Measurements from ENCODE around the gene BMAL1. TPM values are rescaled to one million over a fixed set of nuclear protein-coding genes. Genes with fewer than 3 reads are reported as not detected.

Gene BMAL1
- total RNA-seq, 4 donors from 2014 or later = 27.7 to 81.8 (median 41.0) TPM

- in situ Hi-C loops (cut with MboI; ENCODE audit: low sequenced_read_pairs in 4 of 4) (no loop called here), intact Hi-C loops (cut with DNase I; ENCODE audit: low total_unique reads) (no loop called here)
- ATAC-seq (no peak), DNase-seq (no peak)
- TF ChIP-seq CTCF (IDR thresholded peaks at IDR 0.05 in 4 of 5, conservative IDR thresholded peaks at IDR 0.05 in 1 of 5) (no peak), POLR2A (IDR thresholded peaks at IDR 0.05) (no peak)
- no peaks in the 10 kb centered on the region for H3K27me3 ChIP-seq
- H3K9me3 ChIP-seq = no peaks in the 10 kb centered on the region
- no peak overlapping the region for H3K4me3 ChIP-seq
- H3K36me3 ChIP-seq = no peaks in the 10 kb centered on the region
- peaks cover 85 to 97% of the 10 kb centered on the region in 2 donors for H3K4me1 ChIP-seq
- no peak overlapping the region for H3K27ac ChIP-seq
Observed at GRCh38 chr11:13314676-13315394, 37.2 kb downstream of the BMAL1 start.

- peak overlapping the region; percentile 2 to 55 (median 16) for H3K27ac ChIP-seq
- H3K9me3 ChIP-seq = no peaks in the 10 kb centered on the region
- no peaks in the 10 kb centered on the region for H3K27me3 ChIP-seq
- no peaks in the 10 kb centered on the region for H3K36me3 ChIP-seq
- in situ Hi-C loops (cut with MboI; ENCODE audit: low sequenced_read_pairs in 4 of 4) = no loop called here
- H3K4me1 ChIP-seq = peaks cover 81 to 90% of the 10 kb centered on the region in 2 donors
- ATAC-seq (peak in 1 of 2 donors; percentile 26), DNase-seq (no peak)
- no peak overlapping the region for H3K4me3 ChIP-seq
- no peak for TF ChIP-seq CTCF (IDR thresholded peaks at IDR 0.05 in 4 of 5, conservative IDR thresholded peaks at IDR 0.05 in 1 of 5)
- TF ChIP-seq POLR2A (IDR thresholded peaks at IDR 0.05) = no peak
- intact Hi-C loops (cut with DNase I; ENCODE audit: low total_unique reads) = no loop called here
Observed at GRCh38 chr11:13315517-13316432, 38.2 kb downstream of the BMAL1 start.

GRCh38 chr11:13316528-13316961, 39.0 kb downstream of the BMAL1 start:
- DNase-seq = no peak
- peak; percentile 20 to 42 for ATAC-seq
- in situ Hi-C loops (cut with MboI; ENCODE audit: low sequenced_read_pairs in 4 of 4) = no loop called here
- H3K4me3 ChIP-seq = no peak overlapping the region
- intact Hi-C loops (cut with DNase I; ENCODE audit: low total_unique reads) = no loop called here
- H3K27ac ChIP-seq = peak overlapping the region; percentile 10 to 55 (median 32)
- no peaks in the 10 kb centered on the region for H3K27me3 ChIP-seq
- H3K4me1 ChIP-seq = peaks cover 80 to 82% of the 10 kb centered on the region in 2 donors
- no peaks in the 10 kb centered on the region for H3K36me3 ChIP-seq
- TF ChIP-seq POLR2A (IDR thresholded peaks at IDR 0.05) (no peak), CTCF (IDR thresholded peaks at IDR 0.05 in 4 of 5, conservative IDR thresholded peaks at IDR 0.05 in 1 of 5) (no peak)
- no peaks in the 10 kb centered on the region for H3K9me3 ChIP-seq

GRCh38 chr11:13317293-13318080, 39.9 kb downstream of the BMAL1 start:
- Histone ChIP-seq H3K36me3 (no peaks in the 10 kb centered on the region), H3K9me3 (no peaks in the 10 kb centered on the region), H3K4me3 (no peak overlapping the region), H3K27ac (peak overlapping the region in 2 of 4 donors; percentile 11 to 40), H3K4me1 (peaks cover 70 to 74% of the 10 kb centered on the region in 2 donors), H3K27me3 (no peaks in the 10 kb centered on the region)
- DNase-seq = no peak
- in situ Hi-C loops (cut with MboI; ENCODE audit: low sequenced_read_pairs in 4 of 4) = no loop called here
- no peak for ATAC-seq
- no peak for TF ChIP-seq CTCF (IDR thresholded peaks at IDR 0.05 in 4 of 5, conservative IDR thresholded peaks at IDR 0.05 in 1 of 5)
- intact Hi-C loops (cut with DNase I; ENCODE audit: low total_unique reads) = no loop called here

All from gastrocnemius medialis (tissue), 4 donors.